NB4 (cell line): ENCODE measurements around the gene ZC3H12D.

ENCODE experiments used
- POLR2A ChIP-seq: IDR thresholded peaks from 2 replicates; pipeline ENCODE4 v1.6.1; 2011; ENCODE audit warnings: mild to moderate bottlenecking; ENCODE audit not compliant: insufficient read length; ENCODE audit errors: extremely low read depth
- TF ChIP-seq, protein P1 (sequence below): IDR thresholded peaks from one replicate; pipeline ENCODE4 v1.5.1; 2012; ENCODE audit warnings: low read depth, low read length

DNA sequence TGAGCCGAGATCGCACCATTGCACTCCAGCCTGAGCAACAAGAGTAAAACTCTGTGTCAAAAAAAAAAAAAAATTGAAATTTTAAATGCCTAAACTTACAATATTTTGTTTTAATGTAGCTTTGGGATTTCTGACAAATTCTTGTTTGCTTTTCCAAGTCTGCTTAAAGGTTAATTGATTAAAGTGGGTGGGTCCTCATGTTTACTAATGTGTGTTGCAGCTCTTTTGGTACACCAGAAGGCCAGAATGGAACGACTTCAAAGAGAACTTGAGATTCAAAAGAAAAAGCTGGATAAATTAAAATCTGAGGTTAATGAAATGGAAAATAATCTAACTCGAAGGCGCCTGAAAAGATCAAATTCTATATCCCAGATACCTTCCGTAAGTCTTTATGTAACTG, 87.4 kb downstream of the ZC3H12D start:
- TF ChIP-seq, protein P1, sequence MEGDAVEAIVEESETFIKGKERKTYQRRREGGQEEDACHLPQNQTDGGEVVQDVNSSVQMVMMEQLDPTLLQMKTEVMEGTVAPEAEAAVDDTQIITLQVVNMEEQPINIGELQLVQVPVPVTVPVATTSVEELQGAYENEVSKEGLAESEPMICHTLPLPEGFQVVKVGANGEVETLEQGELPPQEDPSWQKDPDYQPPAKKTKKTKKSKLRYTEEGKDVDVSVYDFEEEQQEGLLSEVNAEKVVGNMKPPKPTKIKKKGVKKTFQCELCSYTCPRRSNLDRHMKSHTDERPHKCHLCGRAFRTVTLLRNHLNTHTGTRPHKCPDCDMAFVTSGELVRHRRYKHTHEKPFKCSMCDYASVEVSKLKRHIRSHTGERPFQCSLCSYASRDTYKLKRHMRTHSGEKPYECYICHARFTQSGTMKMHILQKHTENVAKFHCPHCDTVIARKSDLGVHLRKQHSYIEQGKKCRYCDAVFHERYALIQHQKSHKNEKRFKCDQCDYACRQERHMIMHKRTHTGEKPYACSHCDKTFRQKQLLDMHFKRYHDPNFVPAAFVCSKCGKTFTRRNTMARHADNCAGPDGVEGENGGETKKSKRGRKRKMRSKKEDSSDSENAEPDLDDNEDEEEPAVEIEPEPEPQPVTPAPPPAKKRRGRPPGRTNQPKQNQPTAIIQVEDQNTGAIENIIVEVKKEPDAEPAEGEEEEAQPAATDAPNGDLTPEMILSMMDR = no peak
- TF ChIP-seq POLR2A = no peak
